Prostate gland (tissue), 2 donors: ENCODE measurements around the gene GHR.

Source experiments
- POLR2AphosphoS5 ChIP-seq: sonication (generic); formaldehyde crosslinking; IDR thresholded peaks from one replicate; pipeline ENCODE4 v1.6.1; 2017; ENCODE audit warnings: antibody characterized with exemption
- TF ChIP-seq, protein P1 (sequence below), 4 experiments: fragments of 200-600 bp in 2 of 4; fragments of 450-650 bp in 2 of 4; sonication (generic) in 2 of 4; IDR thresholded peaks; 1 replicate in 3 of 4; 2 replicates in 1 of 4; pipeline ENCODE4 v1.5.1; 2016 to 2019; ENCODE audit warnings: antibody characterized with exemption in 4 of 4, mild to moderate bottlenecking in 2 of 4, moderate library complexity in 2 of 4

DNA sequence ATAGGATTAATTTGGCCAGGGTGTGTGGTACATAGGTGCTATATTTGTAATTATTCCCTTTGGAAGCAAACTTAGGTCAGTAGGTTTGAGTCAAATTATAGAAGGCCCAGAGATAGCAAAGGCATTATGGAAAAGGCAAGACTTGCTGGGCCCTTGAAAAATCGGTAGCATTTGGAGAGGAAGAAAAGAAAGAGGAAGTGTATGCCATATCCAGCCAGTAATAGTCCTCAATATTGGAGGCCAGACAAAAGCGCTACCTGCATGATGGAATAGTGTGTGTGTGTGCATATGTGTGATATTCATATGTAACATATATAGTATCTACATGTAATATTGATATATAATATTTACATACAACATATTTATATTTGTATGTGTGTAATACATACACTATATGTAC, 146.1 kb downstream of the GHR start:
- TF ChIP-seq, protein P1, sequence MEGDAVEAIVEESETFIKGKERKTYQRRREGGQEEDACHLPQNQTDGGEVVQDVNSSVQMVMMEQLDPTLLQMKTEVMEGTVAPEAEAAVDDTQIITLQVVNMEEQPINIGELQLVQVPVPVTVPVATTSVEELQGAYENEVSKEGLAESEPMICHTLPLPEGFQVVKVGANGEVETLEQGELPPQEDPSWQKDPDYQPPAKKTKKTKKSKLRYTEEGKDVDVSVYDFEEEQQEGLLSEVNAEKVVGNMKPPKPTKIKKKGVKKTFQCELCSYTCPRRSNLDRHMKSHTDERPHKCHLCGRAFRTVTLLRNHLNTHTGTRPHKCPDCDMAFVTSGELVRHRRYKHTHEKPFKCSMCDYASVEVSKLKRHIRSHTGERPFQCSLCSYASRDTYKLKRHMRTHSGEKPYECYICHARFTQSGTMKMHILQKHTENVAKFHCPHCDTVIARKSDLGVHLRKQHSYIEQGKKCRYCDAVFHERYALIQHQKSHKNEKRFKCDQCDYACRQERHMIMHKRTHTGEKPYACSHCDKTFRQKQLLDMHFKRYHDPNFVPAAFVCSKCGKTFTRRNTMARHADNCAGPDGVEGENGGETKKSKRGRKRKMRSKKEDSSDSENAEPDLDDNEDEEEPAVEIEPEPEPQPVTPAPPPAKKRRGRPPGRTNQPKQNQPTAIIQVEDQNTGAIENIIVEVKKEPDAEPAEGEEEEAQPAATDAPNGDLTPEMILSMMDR (IDR thresholded peaks at IDR 0.05) = no peak
- no peak for TF ChIP-seq POLR2AphosphoS5
